ENCODE measurements around the gene KLHL17.

KLHL17 gene

DNA sequence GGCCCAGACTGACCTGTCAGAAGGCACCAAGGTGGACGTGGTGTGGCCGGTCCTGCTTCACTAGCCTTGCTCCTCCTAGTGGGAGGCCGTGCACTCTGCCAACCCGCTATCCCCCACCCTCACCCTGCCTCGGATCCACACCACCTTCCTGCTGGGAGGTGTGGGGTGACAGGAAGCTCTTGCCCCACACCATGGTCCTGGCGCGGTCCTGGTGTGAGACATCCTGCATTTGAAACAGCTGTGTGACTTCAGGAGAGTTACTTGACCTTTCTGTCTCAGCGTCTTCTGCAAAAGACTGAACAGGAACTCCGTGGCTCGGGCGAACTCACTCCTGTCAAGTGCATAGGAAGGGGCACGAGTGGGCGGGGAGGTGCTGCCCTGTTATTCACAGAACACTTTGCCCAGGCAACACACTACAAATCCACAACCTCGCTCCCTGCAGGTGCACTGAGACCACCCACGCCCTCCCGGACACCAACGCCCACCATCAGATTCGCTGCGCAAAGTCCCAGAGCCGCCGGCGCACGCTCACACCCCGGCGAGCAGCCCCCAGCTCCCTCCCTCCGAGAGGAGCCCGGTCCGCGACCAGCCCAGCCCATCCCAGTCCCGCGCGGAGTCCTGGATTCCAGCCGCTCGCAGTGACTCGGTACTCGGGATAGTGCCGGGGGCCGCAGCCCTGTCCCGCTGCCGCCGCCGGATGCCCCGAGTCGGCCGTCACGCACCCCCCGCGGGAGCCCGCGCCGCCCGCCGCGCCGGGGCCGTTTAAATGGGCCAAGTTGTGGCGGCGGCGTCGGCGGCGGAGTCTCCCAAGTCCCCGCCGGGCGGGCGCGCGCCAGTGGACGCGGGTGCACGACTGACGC, 37.0 kb upstream of the KLHL17 start, which contains the start of gene SAMD11:
TSS of gene SAMD11 (plus strand) at position 793 of the 860 bp plus-strand sequence. CDS start 509 bp downstream, outside the sequence.
- DNase-seq = peak; percentile 30

DNA sequence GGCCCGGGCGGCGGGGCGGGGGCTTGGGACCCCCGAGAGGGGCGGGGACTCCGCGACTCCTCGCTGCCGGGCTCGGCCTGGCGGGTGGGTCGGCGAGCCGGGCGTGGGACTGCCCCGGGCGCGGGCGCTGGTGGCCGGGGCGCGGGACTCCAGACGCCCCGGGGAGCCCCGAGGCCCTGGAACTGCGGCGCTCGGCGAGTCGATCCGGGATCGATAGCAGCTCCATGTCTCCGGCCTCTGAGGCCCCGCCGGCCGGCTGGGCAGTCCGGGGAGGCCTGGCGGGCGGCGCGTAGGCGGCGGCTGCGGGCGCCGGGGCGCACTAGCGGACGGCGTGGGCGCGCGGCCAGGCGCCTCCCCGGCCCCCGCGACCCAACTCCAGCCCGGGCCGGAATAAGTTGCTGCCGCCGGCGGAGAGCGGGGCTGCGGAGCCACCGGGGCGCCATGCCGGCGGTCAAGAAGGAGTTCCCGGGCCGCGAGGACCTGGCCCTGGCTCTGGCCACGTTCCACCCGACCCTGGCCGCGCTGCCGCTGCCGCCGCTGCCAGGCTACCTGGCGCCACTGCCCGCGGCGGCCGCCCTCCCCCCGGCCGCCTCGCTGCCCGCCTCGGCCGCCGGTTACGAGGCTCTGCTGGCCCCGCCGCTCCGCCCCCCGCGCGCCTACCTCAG, 36.3 kb upstream of the KLHL17 start:
- DNase-seq = no peak

DNA sequence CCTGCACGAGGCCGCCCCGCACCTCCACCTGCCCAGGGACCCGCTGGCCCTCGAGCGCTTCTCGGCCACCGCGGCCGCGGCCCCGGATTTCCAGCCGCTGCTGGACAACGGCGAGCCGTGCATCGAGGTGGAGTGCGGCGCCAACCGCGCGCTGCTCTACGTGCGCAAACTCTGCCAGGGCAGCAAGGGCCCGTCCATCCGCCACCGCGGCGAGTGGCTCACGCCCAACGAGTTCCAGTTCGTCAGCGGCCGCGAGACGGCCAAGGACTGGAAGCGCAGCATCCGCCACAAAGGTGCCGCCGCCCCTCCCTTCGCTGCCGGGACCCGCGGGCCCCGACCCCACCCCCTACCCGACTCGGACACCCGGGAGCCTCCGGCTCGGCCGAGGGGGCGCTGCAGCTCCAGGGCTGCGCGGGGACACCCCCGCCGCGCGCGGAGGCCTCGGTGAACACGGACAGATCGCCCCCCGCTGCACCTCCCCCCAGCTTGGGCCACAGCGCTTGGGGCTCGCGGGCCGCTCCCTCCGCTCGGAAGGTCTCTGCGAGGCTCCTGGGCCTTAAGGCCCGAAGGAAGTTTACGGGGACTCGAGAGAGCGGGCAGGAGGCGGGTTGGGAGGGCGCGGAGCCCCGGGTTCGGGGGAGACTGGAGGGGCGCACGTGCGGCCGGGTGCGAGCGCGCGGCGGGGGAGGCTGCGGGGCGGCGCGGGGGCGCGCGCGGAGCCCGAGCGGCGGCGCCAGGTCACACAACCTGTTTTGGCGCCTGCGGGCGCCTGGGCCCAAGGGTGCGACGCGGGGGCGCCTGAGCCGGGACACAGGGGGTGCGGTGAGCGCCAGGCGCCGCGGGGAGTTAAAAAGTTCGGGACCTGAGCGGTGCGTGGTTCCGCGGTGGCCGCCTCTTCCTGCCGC, 35.5 kb upstream of the KLHL17 start:
- DNase-seq = no peak

DNA sequence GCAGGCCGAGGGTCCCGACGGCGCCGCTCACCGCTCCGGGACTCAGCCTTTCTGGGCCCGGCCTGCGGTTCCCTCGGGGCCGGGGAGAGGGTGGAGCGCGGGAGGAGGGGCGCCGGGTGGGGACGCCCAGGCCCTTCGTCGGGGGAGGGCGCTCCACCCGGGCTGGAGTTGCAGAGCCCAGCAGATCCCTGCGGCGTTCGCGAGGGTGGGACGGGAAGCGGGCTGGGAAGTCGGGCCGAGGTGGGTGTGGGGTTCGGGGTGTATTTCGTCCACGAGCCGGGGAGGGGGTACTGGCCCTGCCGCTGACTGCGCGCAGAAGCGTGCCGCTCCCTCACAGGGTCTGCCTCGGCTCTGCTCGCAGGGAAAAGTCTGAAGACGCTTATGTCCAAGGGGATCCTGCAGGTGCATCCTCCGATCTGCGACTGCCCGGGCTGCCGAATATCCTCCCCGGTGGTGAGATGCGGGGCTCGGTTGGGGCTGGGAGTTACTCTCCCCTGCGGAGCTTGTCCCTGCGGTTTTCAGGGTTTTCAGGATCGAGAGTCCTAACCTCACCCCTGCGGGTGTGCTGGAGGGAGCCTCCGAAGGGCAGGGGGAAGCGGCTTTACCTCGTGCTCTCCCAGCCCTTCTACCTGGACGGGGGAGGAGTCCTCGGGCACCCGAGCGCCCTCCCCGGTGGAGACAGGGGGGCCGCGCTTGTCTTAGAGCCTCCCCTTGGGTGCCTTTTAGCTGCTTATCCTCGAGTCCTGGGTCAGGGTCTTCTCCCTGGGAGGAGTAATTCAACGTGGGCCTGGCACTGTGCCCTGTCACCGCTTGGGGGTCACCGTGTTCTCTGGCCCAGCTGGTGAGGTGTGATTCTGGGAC, 34.6 kb upstream of the KLHL17 start:
- no peak for DNase-seq

DNA sequence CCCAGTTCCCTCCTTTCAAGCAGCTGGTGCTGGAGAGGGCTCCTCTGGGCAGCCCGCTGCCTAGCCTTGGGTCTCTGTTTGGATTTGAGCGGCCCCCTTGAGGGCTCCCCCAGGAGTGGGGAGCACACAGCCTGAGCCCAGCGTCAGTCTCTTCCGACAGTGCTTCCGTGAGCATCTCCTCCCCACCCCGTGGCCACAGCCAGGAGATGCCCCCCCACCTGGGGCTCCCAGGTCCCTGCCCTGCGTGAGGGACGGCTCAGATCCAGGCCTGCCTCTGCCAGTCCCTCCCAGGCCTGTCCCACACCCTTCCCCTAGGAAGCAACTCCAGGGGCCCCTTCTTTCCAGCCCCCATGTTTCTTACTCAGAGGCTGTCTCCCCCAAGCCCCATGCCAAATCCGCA, 33.1 kb upstream of the KLHL17 start:
- no peak for DNase-seq

DNA sequence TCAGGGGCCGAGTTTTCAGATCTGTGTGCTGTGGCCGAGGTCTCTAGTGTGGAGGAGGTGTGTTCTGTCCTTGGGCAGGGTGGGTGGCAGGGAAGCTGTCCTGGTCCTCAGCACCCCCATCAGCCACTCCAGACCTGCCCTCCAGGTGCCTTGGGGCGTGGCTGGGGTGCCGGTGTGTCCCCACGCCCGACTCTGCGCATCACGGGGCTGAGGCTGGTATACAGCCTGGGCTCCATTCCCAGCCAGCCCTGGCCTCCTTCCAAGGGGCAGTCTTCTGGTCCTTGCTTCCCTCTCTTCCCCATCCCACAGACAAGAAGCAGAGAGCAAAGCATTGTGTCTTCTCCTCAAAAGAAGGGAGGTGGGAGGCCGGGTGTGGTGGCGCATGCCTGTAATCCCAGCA, 32.6 kb upstream of the KLHL17 start:
- no peak for DNase-seq

DNA sequence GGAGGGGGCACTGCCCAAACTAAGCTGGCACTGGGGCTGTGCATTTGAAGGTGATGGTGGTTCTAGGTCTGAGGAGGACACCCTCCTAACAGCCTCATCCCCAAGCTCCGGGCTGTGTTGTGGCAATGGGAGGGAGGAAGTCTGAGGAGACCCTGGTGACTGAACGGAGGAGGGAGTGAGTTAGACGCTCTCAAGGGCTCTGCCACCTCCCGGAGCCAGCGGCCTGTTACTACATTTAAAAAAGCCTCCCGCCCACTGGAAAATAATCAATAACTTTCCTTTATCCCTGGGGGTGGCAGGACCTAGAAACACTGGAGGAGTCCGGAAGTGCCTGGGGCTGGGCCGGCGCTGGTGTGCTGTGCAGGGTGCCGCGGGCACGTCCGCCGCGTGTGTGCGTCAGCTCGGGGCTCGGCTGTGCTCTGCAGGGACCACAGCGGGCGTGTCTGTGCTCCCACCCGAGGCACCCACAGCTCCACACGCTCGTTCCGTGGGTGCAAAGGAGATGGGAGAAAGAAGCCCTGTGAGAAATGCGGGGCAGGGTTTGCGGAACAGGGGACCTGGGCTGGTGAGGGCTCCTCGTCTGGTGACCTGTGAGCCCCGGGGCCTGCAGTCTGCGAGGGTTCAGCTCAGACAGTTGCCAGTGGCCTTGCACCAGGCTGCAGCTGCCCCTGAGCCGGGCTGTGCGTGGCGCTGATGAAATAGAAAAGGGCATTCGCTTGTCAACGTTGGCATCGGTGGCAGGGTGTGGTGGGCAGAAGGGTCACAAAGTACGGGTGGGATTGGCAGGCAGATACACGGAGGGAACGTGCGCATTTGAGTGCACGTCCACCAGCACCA, 31.3 kb upstream of the KLHL17 start:
- no peak for DNase-seq

DNA sequence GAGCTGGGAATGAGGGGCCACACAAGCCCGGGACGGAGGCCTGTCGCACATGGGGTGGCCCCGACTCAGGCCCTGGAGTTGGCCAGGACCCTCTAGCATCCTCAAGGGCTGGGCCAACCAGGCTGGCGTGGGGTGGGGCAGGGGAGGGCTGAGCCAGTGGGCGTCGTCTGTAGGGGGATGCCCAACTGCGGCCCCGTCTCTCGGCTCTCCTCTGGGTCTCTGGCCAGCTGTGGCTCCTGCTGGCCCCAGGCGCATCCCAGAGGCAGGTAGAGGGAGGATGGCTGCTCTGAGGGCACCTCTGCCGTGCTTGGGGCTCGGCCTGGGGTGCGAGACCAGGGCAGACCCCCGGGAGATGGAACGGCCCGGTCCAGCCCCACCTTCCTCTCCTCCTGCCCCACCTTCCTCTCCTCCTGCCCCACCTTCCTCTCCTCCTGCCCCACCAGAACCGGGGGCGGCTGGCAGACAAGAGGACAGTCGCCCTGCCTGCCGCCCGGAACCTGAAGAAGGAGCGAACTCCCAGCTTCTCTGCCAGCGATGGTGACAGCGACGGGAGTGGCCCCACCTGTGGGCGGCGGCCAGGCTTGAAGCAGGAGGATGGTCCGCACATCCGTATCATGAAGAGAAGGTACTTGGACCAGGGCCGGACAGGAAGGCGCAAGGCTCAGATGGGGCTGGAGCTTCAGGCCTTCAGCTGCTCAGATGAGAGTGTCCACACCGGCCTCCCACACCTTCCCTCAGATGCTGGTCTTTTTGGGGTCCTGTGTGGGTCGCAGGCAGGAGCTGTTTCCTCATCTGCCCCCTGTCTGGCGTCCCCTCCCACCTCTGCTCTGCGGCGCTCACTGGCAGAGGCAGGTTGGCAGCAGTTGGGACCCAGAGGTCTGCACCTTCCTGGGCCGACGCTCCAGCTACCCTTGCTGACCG, 30.4 kb upstream of the KLHL17 start:
- no peak for DNase-seq

DNA sequence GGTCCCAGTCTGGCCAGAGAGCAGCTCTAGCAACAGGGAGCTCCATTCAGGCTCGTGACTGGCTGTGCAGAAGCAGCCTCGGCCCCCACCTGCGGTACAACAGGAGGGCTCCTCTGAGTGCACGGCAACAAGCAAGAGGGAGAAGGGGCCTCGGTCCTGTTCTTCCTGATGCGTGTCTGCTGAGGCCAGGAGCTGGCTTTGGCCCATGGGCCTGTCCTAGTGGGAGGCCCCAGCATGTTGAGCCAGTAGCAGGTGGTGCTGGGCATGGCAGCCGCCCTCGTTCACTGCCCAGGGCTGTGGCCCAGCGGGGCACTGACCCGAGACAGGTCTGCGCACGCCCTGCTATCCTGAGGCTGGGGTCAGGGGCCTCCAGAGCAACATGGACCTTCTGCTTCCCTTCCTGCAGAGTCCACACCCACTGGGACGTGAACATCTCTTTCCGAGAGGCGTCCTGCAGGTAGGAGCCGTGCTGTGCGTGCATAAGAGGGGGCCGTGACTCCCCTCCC, 29.7 kb upstream of the KLHL17 start:
- DNase-seq = no peak

DNA sequence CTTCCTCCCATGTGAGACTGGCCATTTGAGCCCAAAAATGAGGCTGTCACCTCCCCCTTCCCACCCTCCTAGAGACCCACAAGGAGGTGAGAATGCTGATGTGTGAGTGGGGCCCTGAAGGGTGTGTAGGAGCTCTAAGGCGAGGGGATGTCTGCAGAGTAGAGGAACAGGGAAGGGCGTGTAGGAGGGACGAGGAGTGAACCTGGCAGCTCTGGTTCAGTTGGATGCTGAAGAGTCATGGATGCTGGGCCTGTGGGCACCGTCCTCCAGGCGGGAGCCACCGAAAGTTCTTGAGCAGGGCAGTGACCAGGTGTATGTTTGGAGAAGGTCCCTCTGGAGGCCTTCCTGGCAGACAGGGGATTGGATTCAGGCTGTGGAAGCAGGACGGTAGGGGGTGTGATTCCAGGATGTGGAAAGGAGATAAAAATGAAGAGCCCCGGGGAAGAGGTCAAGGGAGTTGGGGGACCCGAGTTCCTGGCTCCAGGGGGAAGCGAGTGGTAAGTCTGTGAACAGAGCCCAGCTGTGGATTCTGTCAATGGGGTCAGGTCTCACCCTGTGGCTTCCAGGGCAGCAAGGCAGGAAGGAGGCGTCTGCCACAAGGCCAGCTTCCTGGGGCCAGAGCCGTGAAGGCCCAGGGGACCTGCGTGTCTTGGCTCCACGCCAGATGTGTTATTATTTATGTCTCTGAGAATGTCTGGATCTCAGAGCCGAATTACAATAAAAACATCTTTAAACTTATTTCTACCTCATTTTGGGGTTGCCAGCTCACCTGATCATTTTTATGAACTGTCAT, 28.8 kb upstream of the KLHL17 start:
- no peak for DNase-seq

DNA sequence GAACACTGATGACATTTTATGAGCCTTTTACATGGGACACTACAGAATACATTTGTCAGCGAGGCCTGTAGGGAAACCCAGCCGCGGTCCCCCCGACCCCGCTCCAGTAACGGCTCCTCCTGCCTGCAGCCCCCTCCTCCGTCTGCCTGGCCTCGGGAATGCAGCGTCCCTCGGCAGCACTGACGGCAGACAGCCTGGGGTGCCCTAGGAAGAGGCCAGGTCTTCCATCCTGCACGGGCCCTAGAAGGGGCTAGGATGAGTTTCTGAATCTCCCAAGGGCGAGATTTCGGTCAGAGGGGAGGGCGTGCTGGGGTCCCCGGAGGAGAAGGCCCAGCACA, 28.2 kb upstream of the KLHL17 start:
- DNase-seq = no peak

DNA sequence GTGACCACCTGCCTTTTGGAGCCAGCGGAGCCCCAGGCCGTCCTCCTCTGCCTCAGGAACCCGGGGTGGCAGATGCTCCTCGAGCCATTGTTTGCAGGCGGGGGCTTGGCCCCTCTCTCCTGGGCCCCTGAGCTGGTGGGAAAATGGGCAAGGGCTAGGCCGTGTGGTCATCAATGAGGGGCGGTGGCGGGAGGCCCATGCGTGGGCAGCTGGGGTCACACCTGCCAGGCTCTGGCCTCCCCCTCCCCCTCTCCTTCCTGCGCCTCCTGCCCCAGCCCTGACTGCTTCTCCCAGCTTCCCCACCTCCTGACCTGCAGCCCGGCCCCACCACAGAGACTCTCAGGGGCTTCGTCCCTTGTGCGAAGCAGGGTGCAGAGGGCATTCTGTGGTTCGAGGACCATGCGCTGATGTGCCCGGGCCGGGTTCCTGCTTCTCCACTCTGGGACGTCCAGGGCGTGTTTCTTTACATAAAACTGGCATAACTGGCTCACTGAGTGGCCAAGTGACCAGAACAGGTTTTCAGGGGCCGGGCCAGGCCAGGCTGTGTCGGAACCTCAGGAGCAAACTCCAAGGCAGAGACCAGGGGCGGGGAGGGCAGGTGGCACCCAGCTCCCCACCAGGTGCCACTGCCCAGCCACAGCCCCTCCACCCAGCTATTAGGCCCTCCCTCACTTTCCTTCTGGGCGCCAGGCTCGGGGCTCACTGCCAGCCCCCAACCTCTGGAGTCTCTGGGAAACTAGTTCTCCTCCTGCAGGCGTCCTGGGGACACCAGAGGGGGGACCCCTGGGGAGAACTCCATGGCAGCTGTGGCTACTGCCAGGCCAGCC, 27.4 kb upstream of the KLHL17 start:
- no peak for DNase-seq

DNA sequence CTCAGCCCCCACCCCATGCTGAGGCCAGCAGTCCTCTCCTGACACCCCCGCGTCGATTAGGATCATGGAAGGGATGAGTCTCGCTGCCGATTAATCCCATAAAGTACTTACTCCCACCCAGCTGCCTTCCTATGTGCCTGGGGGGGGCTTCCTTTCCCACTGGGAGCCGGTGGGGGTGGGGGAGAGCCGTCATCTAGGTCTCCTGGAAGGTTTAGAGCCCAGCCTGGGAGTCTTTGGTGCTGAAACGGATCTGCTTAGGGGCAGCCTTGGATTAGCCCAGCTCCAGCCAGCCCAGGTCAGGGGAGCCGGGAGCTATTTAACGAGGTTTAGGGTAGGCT, 26.8 kb upstream of the KLHL17 start:
- no peak for DNase-seq

DNA sequence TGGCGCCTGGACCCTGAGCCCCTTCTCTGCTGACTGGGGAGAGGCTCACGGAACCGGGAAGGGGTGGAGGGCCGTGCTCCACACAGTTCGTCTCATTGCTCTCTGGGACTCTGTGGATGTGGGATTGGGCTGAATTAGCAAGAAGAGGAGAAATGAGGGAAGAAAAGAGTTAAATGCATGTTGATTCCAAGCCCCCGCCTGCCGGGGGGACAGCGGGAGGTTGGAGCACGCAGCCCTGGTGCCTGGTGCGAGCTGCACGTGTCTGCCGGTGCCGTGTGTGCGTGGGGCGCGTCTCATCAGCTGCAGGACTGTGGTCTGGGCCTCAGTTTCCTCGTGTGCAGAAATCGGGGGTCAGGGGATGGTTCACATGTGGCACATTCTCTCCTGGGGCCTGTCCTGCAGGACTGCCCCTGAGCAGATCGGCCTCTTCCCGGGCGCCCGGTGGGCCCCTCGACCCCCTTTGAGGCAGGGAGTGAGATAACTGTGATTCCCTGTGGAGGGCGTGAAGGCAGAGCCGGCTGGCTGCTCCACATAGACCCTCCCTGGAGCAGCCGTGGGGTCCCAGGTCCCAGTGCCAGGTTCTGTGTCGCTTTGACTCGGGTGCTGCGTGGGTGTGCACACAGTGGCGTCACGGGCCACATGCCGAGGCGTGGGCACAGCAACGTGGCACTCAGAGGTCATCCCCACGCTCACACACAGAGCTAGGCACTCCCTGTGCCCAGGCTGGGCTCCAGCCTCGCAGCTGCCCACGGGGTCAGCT, 25.2 kb upstream of the KLHL17 start:
- DNase-seq = no peak

DNA sequence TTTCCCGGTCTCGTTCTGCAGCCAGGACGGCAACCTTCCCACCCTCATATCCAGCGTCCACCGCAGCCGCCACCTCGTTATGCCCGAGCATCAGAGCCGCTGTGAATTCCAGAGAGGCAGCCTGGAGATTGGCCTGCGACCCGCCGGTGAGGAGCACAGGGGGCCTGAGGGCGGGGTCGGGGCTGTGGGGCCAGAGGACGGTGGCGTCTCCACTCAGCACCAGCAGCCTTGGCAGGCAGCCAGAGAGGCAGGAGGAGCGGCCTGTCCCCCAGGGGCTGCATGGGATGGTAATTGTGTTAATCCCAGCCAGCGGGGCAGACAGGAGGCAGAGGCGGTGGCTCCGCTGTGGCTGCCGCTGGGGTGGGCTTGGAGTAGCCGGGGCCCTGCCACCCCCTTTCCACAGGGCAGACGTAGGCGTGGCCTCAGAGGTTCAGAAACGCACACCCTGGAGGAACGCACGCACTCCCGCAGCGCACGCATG, 24.6 kb upstream of the KLHL17 start:
- peak; percentile 31 for DNase-seq

DNA sequence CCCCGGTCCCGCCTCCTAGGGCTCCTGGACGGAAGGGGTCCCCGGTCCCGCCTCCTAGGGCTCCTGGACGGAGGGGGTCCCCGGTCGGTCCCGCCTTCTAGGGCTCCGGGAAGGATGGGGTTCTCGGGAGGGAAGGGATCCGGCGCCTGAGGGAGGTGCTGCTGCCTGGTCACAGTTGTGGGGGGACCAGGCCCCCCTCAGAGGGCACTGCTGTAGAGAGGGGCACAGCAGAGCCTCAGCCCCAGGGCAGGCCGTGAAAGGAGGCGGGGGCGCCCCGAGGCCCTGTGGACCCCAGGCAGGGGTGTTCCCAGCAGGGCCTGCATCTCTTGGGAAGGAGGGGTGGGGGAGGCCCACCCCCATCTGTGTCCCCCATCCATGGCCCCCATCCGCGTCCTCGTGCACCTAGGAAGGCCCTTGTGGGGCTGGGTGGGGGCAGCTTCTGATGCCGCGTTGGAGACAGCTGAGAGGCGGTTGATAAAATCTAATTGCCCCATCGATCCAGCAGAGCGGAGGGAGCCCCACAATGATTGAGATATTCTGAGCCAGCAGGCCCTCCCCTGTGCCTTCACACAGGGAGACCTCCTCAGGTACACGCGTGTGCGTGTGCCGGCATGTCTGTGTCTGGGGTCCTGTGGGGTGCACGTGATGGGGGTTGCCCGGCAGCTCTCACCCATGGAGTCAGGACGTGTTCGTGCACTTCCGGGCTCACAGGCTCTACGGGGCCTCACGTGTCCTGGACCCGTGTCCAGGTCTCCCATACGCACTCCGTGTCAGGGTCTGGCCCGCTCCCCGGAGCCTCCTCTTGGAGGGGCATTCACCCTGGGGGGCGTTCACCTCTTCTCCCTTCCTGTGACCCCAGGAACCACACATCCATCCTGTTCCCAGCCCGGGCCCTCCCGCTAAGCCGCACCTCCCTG, 23.8 kb upstream of the KLHL17 start:
- DNase-seq = no peak
